WTC11 (cell line): ENCODE measurements around the gene CCDC61. TPM values are rescaled to one million over a fixed set of nuclear protein-coding genes. Genes with fewer than 3 reads are reported as not detected.

Source experiments
- ATAC-seq: fragments of 200-7000 bp; cut with Tn5 transposase; 2 replicates; pipeline ENCODE4 v1.10.0; 2021; ENCODE audit warnings: mild to moderate bottlenecking, moderate library complexity
- CTCF ChIA-PET: fragments of 300-600 bp; sonication (Branson Sonifier 250); formaldehyde crosslinking; loops from one replicate; lab custom pipeline; 2021; ENCODE audit warnings: antibody characterized with exemption; lab: Charles Lee
- POLR2A ChIA-PET: fragments of 350-600 bp; sonication (Branson Sonifier 250); formaldehyde crosslinking; loops from one replicate; lab custom pipeline; 2021; ENCODE audit warnings: antibody characterized with exemption; lab: Charles Lee
- DNase-seq: peaks from one replicate; pipeline ENCODE4 v3.0.0; 2021; ENCODE audit warnings: low spot score
- H3K27ac Mint-ChIP-seq: 2 replicates; pipeline ENCODE4 v1.8.0; 2021; ENCODE audit warnings: mixed read lengths
- H3K27me3 Mint-ChIP-seq: 2 replicates; pipeline ENCODE4 v1.8.0; 2021; ENCODE audit warnings: low read depth, mild to moderate bottlenecking, moderate library complexity, mixed read lengths
- H3K36me3 Mint-ChIP-seq: 2 replicates; pipeline ENCODE4 v1.8.0; 2021; ENCODE audit warnings: mixed read lengths
- H3K4me1 Mint-ChIP-seq: 2 replicates; pipeline ENCODE4 v1.8.0; 2022; ENCODE audit warnings: mixed read lengths
- H3K4me3 Mint-ChIP-seq: 2 replicates; pipeline ENCODE4 v1.8.0; 2021; ENCODE audit warnings: mild to moderate bottlenecking, moderate library complexity, mixed read lengths
- H3K9me3 Mint-ChIP-seq: 2 replicates; pipeline ENCODE4 v1.8.0; 2021; ENCODE audit warnings: mixed read lengths
- ATF1 ChIP-seq: sonication (generic); formaldehyde crosslinking; IDR thresholded peaks from 2 replicates; pipeline ENCODE4 v1.8.1; 2023; ENCODE audit warnings: mild to moderate bottlenecking, moderate library complexity, missing genetic modification reagents
- ETV6 ChIP-seq: sonication (generic); formaldehyde crosslinking; IDR thresholded peaks from 2 replicates; pipeline ENCODE4 v1.8.1; 2022; ENCODE audit warnings: mild to moderate bottlenecking, missing genetic modification reagents
- FOXP4 ChIP-seq: sonication (generic); formaldehyde crosslinking; IDR thresholded peaks from 2 replicates; pipeline ENCODE4 v1.8.0; 2022; ENCODE audit warnings: mild to moderate bottlenecking, missing genetic modification reagents
- NR2C2 ChIP-seq: sonication (generic); formaldehyde crosslinking; IDR thresholded peaks from 2 replicates; pipeline ENCODE4 v1.8.0; 2022; ENCODE audit warnings: mild to moderate bottlenecking, missing genetic modification reagents
- RELA ChIP-seq: sonication (generic); formaldehyde crosslinking; IDR thresholded peaks from 2 replicates; pipeline ENCODE4 v1.8.1; 2022; ENCODE audit warnings: missing genetic modification reagents, mild to moderate bottlenecking, borderline replicate concordance
- SOX15 ChIP-seq: fragments of 250-450 bp; sonication (Bioruptor Pico); IDR thresholded peaks from 2 replicates; pipeline ENCODE4 v1.9.0; 2021; ENCODE audit warnings: mild to moderate bottlenecking
- TP53 ChIP-seq: sonication (generic); formaldehyde crosslinking; IDR thresholded peaks from 2 replicates; pipeline ENCODE4 v1.8.1; 2023; ENCODE audit warnings: mild to moderate bottlenecking, missing genetic modification reagents
- ZMAT4 ChIP-seq: fragments of 250-450 bp; sonication (Bioruptor Pico); IDR thresholded peaks from 2 replicates; pipeline ENCODE4 v1.9.0; 2021; ENCODE audit warnings: mild to moderate bottlenecking
- ZNF232 ChIP-seq: sonication (generic); formaldehyde crosslinking; IDR thresholded peaks from 2 replicates; pipeline ENCODE4 v1.8.0; 2022; ENCODE audit warnings: mild to moderate bottlenecking, missing genetic modification reagents
- ZNF396 ChIP-seq: fragments of 250-450 bp; sonication (Bioruptor Pico); IDR thresholded peaks from 2 replicates; pipeline ENCODE4 v1.8.0; 2021; ENCODE audit warnings: mild to moderate bottlenecking, moderate library complexity, borderline replicate concordance
- total RNA-seq: library from RNA; stranded (reverse); gene quantifications from 3 replicates; pipeline ENCODE4 v1.2.3, GENCODE V29; 2021
- TF ChIP-seq, protein P1 (sequence below): sonication (generic); formaldehyde crosslinking; IDR thresholded peaks from 2 replicates; pipeline ENCODE4 v1.8.1; 2022; ENCODE audit warnings: low read depth, missing genetic modification reagents, borderline replicate concordance
- TF ChIP-seq, protein P2 (sequence below): sonication (generic); formaldehyde crosslinking; IDR thresholded peaks from 2 replicates; pipeline ENCODE4 v1.8.1; 2023; ENCODE audit warnings: mild to moderate bottlenecking, missing genetic modification reagents, borderline replicate concordance
- TF ChIP-seq, protein P3 (sequence below): sonication (generic); formaldehyde crosslinking; IDR thresholded peaks from 2 replicates; pipeline ENCODE4 v1.8.0; 2022; ENCODE audit warnings: mild to moderate bottlenecking, missing genetic modification reagents

CCDC61 gene
- total RNA-seq, 1 experiment from 2014 or later = 33.7 TPM

GRCh38 chr19:45952341-45952685 is 43.0 kb upstream of the CCDC61 start:
- Mint-ChIP-seq H3K4me1 (peaks cover 6% of the 10 kb centered on the region; the same call in 1 of the 2 replicates), H3K27ac (no peak overlapping the region)

DNA sequence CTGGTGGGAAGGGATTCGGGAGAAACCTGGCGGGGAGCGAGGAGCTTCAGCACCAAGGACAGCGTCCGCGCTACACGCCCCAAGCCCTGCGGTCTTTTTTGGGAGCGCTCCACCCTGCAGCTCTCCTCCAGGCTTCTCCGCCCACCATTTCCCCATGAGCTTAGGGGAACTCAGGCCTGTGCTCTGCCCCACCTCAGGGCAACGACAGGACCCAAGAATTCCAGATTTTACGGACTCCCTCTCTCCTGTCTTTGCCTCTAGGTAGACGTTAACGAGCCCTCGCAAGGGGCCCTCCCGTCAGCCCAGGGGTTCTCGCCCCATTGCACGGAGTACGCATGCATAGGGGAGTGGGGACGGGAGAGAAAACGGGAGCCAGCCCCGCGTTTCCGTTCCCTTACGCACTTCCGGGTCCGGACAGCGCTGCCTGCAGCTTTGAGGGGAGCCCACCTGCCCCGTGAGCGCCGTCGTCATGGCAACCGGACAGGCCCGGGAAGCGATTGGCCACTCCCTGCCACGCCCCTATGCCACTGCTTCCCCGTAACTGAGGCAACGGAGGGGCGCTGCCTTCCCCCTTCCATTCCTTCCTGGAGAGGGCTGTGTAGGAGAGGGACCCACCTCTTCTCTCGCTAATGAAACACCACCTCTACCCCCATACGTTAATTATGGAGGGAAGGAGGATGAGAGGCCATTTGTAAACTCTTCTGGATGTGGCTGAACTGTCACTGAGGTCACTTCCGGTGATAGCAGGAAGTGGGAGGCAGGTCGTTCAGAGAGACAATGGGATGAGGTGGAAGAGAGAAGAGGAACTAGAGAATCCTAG is 42.4 kb upstream of the CCDC61 start:
- ATAC-seq = peak; percentile 92
- Mint-ChIP-seq H3K4me3 (peak overlapping the region; percentile 78), H3K27me3 (peaks cover 72% of the 10 kb centered on the region), H3K4me1 (peaks cover 6% of the 10 kb centered on the region; the same call in 1 of the 2 replicates), H3K36me3 (no peaks in the 10 kb centered on the region), H3K9me3 (peaks cover 8% of the 10 kb centered on the region), H3K27ac (peak overlapping the region; percentile 85)
- ChIA-PET POLR2A (interaction anchor here (0.6 to 1.0 kb wide), 3 partner anchors 8 to 20 kb away, joined by 3 to 4 read pairs (median 3); no protein-coding TSS in a partner anchor), CTCF (interaction anchor here (0.6 to 2.1 kb wide), 17 partner anchors 8 to 183 kb away, joined by 3 to 20 read pairs (median 4); partner anchors contain the start of genes MYPOP and NOVA2)
- DNase-seq = peak; percentile 95
- TF ChIP-seq SOX15 (CRISPR knock-in tag) = no peak
- peak; percentile 94 for TF ChIP-seq TP53 (CRISPR knock-in tag)
- peak; percentile 97 for TF ChIP-seq FOXP4 (CRISPR knock-in tag)
- 0 out of 2 replicates have a peak, but pooled peaks have one; percentile 19 for TF ChIP-seq ATF1 (CRISPR knock-in tag)
- TF ChIP-seq RELA (CRISPR knock-in tag) = 0 out of 2 replicates have a peak, but pooled peaks have one; percentile 78

More at GRCh38 chr19:45952341-45952685, 43.0 kb upstream of the CCDC61 start:
- CTCF ChIA-PET = interaction anchor here (0.6 to 2.1 kb wide), 17 partner anchors 9 to 182 kb away, joined by 3 to 20 read pairs (median 4); partner anchors contain the start of genes MYPOP and NOVA2
- H3K36me3 Mint-ChIP-seq = no peaks in the 10 kb centered on the region
- DNase-seq (no peak), ATAC-seq (no peak)
- peak overlapping the region; percentile 78 for H3K4me3 Mint-ChIP-seq
- H3K27me3 Mint-ChIP-seq = peaks cover 74% of the 10 kb centered on the region
- TF ChIP-seq NR2C2 = no peak
- TF ChIP-seq, protein P1, sequence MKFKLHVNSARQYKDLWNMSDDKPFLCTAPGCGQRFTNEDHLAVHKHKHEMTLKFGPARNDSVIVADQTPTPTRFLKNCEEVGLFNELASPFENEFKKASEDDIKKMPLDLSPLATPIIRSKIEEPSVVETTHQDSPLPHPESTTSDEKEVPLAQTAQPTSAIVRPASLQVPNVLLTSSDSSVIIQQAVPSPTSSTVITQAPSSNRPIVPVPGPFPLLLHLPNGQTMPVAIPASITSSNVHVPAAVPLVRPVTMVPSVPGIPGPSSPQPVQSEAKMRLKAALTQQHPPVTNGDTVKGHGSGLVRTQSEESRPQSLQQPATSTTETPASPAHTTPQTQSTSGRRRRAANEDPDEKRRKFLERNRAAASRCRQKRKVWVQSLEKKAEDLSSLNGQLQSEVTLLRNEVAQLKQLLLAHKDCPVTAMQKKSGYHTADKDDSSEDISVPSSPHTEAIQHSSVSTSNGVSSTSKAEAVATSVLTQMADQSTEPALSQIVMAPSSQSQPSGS (CRISPR knock-in tag) = no peak
- TF ChIP-seq ZMAT4 (CRISPR knock-in tag) = no peak
- no peak for TF ChIP-seq FOXP4 (CRISPR knock-in tag)
- TF ChIP-seq, protein P2, sequence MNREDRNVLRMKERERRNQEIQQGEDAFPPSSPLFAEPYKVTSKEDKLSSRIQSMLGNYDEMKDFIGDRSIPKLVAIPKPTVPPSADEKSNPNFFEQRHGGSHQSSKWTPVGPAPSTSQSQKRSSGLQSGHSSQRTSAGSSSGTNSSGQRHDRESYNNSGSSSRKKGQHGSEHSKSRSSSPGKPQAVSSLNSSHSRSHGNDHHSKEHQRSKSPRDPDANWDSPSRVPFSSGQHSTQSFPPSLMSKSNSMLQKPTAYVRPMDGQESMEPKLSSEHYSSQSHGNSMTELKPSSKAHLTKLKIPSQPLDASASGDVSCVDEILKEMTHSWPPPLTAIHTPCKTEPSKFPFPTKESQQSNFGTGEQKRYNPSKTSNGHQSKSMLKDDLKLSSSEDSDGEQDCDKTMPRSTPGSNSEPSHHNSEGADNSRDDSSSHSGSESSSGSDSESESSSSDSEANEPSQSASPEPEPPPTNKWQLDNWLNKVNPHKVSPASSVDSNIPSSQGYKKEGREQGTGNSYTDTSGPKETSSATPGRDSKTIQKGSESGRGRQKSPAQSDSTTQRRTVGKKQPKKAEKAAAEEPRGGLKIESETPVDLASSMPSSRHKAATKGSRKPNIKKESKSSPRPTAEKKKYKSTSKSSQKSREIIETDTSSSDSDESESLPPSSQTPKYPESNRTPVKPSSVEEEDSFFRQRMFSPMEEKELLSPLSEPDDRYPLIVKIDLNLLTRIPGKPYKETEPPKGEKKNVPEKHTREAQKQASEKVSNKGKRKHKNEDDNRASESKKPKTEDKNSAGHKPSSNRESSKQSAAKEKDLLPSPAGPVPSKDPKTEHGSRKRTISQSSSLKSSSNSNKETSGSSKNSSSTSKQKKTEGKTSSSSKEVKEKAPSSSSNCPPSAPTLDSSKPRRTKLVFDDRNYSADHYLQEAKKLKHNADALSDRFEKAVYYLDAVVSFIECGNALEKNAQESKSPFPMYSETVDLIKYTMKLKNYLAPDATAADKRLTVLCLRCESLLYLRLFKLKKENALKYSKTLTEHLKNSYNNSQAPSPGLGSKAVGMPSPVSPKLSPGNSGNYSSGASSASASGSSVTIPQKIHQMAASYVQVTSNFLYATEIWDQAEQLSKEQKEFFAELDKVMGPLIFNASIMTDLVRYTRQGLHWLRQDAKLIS (CRISPR knock-in tag) = no peak
- TF ChIP-seq ZNF396 = no peak
- TF ChIP-seq ETV6 = no peak
- no peak for TF ChIP-seq ZNF232
- TF ChIP-seq, protein P3, sequence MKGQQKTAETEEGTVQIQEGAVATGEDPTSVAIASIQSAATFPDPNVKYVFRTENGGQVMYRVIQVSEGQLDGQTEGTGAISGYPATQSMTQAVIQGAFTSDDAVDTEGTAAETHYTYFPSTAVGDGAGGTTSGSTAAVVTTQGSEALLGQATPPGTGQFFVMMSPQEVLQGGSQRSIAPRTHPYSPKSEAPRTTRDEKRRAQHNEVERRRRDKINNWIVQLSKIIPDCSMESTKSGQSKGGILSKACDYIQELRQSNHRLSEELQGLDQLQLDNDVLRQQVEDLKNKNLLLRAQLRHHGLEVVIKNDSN = no peak
- no peak for TF ChIP-seq SOX15 (CRISPR knock-in tag)
- no peak for TF ChIP-seq RELA (CRISPR knock-in tag)
- peaks cover 8% of the 10 kb centered on the region for H3K9me3 Mint-ChIP-seq
- POLR2A ChIA-PET = interaction anchor here (1.0 kb wide), 2 partner anchors 8 to 9 kb away, joined by 3 to 4 read pairs; no protein-coding TSS in a partner anchor
